ENCODE measurements around the gene IFT22.

DNA sequence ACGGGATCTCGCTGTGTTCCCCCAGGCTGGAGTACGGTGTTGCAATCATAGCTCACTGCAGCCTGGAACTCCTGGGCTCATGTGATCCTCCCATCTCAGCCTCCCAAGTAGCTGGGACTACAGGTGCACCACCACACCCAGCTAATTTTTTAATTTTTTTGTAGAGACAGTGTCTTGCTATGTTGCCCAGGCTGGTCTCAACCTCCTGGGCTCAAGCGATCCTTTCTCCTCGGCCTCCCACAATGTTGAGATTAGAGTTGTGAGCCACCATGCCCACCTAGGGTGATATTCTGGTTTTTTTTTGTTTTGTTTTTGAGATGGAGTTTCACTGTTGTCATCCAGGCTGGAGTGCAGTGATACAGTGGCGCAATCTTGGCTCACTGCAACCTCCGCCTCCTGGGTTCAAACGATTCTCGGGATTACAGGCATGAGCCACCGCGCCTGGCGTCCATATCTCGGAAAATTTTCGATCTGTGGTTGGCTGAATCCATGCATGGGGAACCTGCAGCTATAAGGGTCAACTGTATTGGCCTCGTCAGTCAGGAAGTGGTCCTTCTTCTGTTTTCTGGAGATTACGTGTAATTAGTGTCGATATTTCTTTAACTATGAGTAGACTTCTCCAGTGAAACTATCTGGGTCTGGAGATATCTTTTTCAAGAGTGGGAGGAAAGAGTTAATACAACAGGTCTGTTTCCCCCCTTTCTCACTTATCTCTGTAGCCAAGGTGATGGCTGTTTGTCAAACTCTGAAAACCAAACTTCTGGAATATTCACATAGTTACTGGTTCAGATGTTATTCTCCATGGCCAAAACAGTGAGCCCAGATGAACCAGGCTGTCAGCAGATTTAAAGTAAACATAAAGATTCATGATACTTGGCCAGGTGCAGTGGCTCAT, 55.7 kb downstream of the IFT22 start:
- TF ChIP-seq, protein P1, sequence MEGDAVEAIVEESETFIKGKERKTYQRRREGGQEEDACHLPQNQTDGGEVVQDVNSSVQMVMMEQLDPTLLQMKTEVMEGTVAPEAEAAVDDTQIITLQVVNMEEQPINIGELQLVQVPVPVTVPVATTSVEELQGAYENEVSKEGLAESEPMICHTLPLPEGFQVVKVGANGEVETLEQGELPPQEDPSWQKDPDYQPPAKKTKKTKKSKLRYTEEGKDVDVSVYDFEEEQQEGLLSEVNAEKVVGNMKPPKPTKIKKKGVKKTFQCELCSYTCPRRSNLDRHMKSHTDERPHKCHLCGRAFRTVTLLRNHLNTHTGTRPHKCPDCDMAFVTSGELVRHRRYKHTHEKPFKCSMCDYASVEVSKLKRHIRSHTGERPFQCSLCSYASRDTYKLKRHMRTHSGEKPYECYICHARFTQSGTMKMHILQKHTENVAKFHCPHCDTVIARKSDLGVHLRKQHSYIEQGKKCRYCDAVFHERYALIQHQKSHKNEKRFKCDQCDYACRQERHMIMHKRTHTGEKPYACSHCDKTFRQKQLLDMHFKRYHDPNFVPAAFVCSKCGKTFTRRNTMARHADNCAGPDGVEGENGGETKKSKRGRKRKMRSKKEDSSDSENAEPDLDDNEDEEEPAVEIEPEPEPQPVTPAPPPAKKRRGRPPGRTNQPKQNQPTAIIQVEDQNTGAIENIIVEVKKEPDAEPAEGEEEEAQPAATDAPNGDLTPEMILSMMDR (conservative IDR thresholded peaks at IDR 0.05; ENCODE audit: low read depth in 2 of 2) = no peak
- TF ChIP-seq EZH2 (IDR thresholded peaks at IDR 0.05; ENCODE audit: low read depth, unreplicated experiment) (no peak), EZH2phosphoT487 (IDR thresholded peaks at IDR 0.05; ENCODE audit: unreplicated experiment) (no peak), JUNB (IDR thresholded peaks at IDR 0.05; ENCODE audit: unreplicated experiment) (no peak), POLR2AphosphoS5 (IDR thresholded peaks at IDR 0.05; ENCODE audit: low read depth) (no peak), NANOG (IDR thresholded peaks at IDR 0.05; ENCODE audit: borderline replicate concordance) (no peak)
- TF ChIP-seq, protein P2, sequence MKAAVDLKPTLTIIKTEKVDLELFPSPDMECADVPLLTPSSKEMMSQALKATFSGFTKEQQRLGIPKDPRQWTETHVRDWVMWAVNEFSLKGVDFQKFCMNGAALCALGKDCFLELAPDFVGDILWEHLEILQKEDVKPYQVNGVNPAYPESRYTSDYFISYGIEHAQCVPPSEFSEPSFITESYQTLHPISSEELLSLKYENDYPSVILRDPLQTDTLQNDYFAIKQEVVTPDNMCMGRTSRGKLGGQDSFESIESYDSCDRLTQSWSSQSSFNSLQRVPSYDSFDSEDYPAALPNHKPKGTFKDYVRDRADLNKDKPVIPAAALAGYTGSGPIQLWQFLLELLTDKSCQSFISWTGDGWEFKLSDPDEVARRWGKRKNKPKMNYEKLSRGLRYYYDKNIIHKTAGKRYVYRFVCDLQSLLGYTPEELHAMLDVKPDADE (IDR thresholded peaks at IDR 0.05) = no peak
- TF ChIP-seq, protein P3, sequence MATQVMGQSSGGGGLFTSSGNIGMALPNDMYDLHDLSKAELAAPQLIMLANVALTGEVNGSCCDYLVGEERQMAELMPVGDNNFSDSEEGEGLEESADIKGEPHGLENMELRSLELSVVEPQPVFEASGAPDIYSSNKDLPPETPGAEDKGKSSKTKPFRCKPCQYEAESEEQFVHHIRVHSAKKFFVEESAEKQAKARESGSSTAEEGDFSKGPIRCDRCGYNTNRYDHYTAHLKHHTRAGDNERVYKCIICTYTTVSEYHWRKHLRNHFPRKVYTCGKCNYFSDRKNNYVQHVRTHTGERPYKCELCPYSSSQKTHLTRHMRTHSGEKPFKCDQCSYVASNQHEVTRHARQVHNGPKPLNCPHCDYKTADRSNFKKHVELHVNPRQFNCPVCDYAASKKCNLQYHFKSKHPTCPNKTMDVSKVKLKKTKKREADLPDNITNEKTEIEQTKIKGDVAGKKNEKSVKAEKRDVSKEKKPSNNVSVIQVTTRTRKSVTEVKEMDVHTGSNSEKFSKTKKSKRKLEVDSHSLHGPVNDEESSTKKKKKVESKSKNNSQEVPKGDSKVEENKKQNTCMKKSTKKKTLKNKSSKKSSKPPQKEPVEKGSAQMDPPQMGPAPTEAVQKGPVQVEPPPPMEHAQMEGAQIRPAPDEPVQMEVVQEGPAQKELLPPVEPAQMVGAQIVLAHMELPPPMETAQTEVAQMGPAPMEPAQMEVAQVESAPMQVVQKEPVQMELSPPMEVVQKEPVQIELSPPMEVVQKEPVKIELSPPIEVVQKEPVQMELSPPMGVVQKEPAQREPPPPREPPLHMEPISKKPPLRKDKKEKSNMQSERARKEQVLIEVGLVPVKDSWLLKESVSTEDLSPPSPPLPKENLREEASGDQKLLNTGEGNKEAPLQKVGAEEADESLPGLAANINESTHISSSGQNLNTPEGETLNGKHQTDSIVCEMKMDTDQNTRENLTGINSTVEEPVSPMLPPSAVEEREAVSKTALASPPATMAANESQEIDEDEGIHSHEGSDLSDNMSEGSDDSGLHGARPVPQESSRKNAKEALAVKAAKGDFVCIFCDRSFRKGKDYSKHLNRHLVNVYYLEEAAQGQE (IDR thresholded peaks at IDR 0.05; ENCODE audit: unreplicated experiment) = no peak
